GM12891 (cell line): ENCODE results near the gene NPIPA3.
"Not testable (repeated sequence)": the region's sequence is repeated elsewhere in the genome, so short reads cannot be mapped to it uniquely, and the experiment has no call there.

Experiments used
- POLR2A ChIP-seq: IDR thresholded peaks from 2 replicates; pipeline ENCODE4 v1.6.1; 2011; ENCODE audit warnings: low read depth, low read length, control low read depth
- POLR2AphosphoS5 ChIP-seq: IDR thresholded peaks from 2 replicates; pipeline ENCODE4 v1.6.1; 2011; ENCODE audit warnings: low read depth, low read length, control low read depth
- TAF1 ChIP-seq: IDR thresholded peaks from 2 replicates; pipeline ENCODE4 v1.6.1; 2011; ENCODE audit warnings: low read depth, low read length, control low read depth

GRCh38 chr16:14702672-14703071 is 539 bp upstream of the NPIPA3 start:
- not testable (repeated sequence) for TF ChIP-seq POLR2A, POLR2AphosphoS5, TAF1
